K562 (cell line): Measurements from ENCODE around the gene ITGA11. TPM values are rescaled to one million over a fixed set of nuclear protein-coding genes. Genes with fewer than 3 reads are reported as not detected.
A peak's percentile ranks its signal among the peaks of the same experiment; 100 is the strongest.

Experiments
- ARID1B ChIP-seq: fragments of 450-650 bp; IDR thresholded peaks from 2 replicates; pipeline ENCODE4 v1.6.1; 2016; ENCODE audit warnings: antibody characterized with exemption, mild to moderate bottlenecking, inconsistent platforms
- BACH1 ChIP-seq: fragments of 200-800 bp; sonication (Bioruptor generic); IDR thresholded peaks from 2 replicates; pipeline ENCODE4 v1.6.1; 2016; ENCODE audit warnings: missing genetic modification characterization, missing compliant biosample characterization
- BHLHE40 ChIP-seq: IDR thresholded peaks from 2 replicates; pipeline ENCODE4 v1.6.1; 2011; ENCODE audit warnings: low read length, improper control_type of control experiment
- CBFB ChIP-seq: sonication (generic); formaldehyde crosslinking; IDR thresholded peaks from 2 replicates; pipeline ENCODE4 v1.4.0; 2020; ENCODE audit warnings: mild to moderate bottlenecking, missing genetic modification reagents
- FOXM1 ChIP-seq, 2 experiments: fragments of 450-650 bp in 1 of 2; sonication (generic) in 1 of 2; formaldehyde crosslinking in 1 of 2; IDR thresholded peaks; 2 replicates each; pipeline versions ENCODE4 v1.6.1 to v1.9.0; 2017 to 2022; ENCODE audit warnings: low read depth in 2 of 2, mild to moderate bottlenecking in 2 of 2, missing genetic modification reagents in 1 of 2, moderate library complexity in 1 of 2
- MNT ChIP-seq, 2 experiments: fragments of 450-650 bp; conservative IDR thresholded peaks; 2 replicates each; pipeline ENCODE4 v1.6.1; 2017; ENCODE audit warnings: mild to moderate bottlenecking in 2 of 2, moderate library complexity in 2 of 2
- RBM14 ChIP-seq: fragments of 200-400 bp; formaldehyde crosslinking; IDR thresholded peaks from 2 replicates; pipeline ENCODE4 v1.6.1; 2018; ENCODE audit warnings: low read depth, mild to moderate bottlenecking, low read length, moderate library complexity, borderline replicate concordance; ENCODE audit not compliant: insufficient read depth
- SMC3 ChIP-seq: conservative IDR thresholded peaks from 2 replicates; pipeline ENCODE4 v1.6.1; 2011; ENCODE audit warnings: low read depth, low read length, improper control_type of control experiment; ENCODE audit not compliant: insufficient read depth
- TAF9B ChIP-seq: fragments of 450-650 bp; IDR thresholded peaks from 2 replicates; pipeline ENCODE4 v1.6.1; 2018; ENCODE audit warnings: mild to moderate bottlenecking; ENCODE audit not compliant: partially characterized antibody
- TCF7L2 ChIP-seq: fragments of 150-350 bp; IDR thresholded peaks from 2 replicates; pipeline ENCODE4 v1.6.1; 2016; ENCODE audit warnings: low read depth, mild to moderate bottlenecking, low read length, moderate library complexity
- USF2 ChIP-seq: sonication (generic); formaldehyde crosslinking; IDR thresholded peaks from 2 replicates; pipeline ENCODE4 v1.5.0; 2020; ENCODE audit warnings: missing genetic modification reagents
- ZNF212 ChIP-seq: fragments of 450-650 bp; formaldehyde crosslinking; IDR thresholded peaks from 2 replicates; pipeline ENCODE4 v1.4.0; 2020; ENCODE audit warnings: mild to moderate bottlenecking
- ZNF407 ChIP-seq: fragments of 450-650 bp; IDR thresholded peaks from 2 replicates; pipeline ENCODE4 v1.6.1; 2016; ENCODE audit warnings: low read depth
- polyA plus RNA-seq, 8 experiments: library from polyadenylated mRNA; depleted of rRNA in 4 of 8; stranded (reverse) in 5 of 8; unstranded in 3 of 8; fragments of >200 nt; fragmentation: Nextera tagmentation in 2 of 8; fragmentation: Illumina TruSeq in 1 of 8; extraction: Ambion mirVana in 2 of 8; extraction: Trizol in 1 of 8; gene quantifications; 2 replicates each; pipeline versions ENCODE4 v1.2.1 to v1.2.3, GENCODE V29; 2011 to 2014; ENCODE audit warnings: inconsistent platforms in 1 of 8, missing spikeins in 1 of 8
- total RNA-seq, 7 experiments: library from RNA; depleted of rRNA in 6 of 7; stranded (reverse); fragments of >200 nt in 6 of 7; fragmentation: Illumina TruSeq in 2 of 7; extraction: Trizol in 2 of 7; gene quantifications; 2 replicates each; pipeline versions ENCODE4 v1.2.1 to v1.2.3, GENCODE V29; 2011 to 2021; ENCODE audit warnings: low replicate concordance in 1 of 7
- TF ChIP-seq, protein P1 (sequence below): sonication (generic); formaldehyde crosslinking; IDR thresholded peaks from 2 replicates; pipeline ENCODE4 v1.8.0; 2022; ENCODE audit warnings: mild to moderate bottlenecking, missing genetic modification reagents
- TF ChIP-seq, protein P2 (sequence below): IDR thresholded peaks from 2 replicates; pipeline ENCODE4 v1.6.1; 2012; ENCODE audit warnings: low read depth, low read length, improper control_type of control experiment, borderline replicate concordance

Gene ITGA11
- total and polyA plus RNA-seq, 9 of the 15 experiments (the other 6 are each of a cell fraction or from before 2014, with no cell fraction given): 0.01 TPM; not detected in 8

DNA sequence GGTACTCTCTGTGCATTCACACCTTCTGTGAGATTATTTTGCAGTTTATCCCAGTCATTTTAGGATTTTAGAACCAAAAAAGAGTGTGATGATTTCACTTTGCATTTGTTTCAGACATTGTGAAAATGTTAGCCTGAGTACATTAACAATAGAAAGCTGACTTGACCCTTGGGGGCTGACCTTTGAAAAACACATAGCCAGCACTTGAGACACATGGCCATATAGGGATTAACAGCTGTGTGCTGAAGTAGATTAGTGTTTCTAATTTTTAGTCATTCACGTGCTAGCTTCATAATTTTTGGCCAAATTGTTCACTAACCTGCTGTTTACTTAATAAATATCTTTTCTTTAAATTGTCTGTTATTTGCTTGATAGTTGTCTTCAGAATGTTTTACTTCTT is 151.0 kb downstream of the ITGA11 start (continued):
- no peak for TF ChIP-seq TCF7L2
- TF ChIP-seq SMC3: no peak
- no peak for TF ChIP-seq ZNF212 (CRISPR knock-in tag)
- no peak for TF ChIP-seq CBFB (CRISPR knock-in tag)
- TF ChIP-seq USF2: no peak
- TF ChIP-seq TAF9B: peak; percentile 30
- TF ChIP-seq BHLHE40: peak; percentile 62; the same call in 1 of the 2 replicates
- TF ChIP-seq MNT (conservative IDR thresholded peaks at IDR 0.05): peak in 1 of 2 experiments; percentile 39; a peak in 1 of 4 replicates
- TF ChIP-seq ARID1B: 0 out of 2 replicates have a peak, but pooled peaks have one; percentile 7
- no peak for TF ChIP-seq RBM14
- TF ChIP-seq, protein P1, sequence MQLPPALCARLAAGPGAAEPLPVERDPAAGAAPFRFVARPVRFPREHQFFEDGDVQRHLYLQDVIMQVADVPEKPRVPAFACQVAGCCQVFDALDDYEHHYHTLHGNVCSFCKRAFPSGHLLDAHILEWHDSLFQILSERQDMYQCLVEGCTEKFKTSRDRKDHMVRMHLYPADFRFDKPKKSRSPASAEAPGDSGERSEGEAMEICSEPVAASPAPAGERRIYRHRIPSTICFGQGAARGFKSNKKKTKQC (CRISPR knock-in tag): no peak
- no peak for TF ChIP-seq ZNF407
- no peak for TF ChIP-seq BACH1 (tag)
- TF ChIP-seq FOXM1 (IDR thresholded peaks at IDR 0.05; ENCODE audit: low read depth): no peak
- TF ChIP-seq FOXM1 (CRISPR knock-in tag; IDR thresholded peaks at IDR 0.05; ENCODE audit: low read depth): no peak
- TF ChIP-seq, protein P2, sequence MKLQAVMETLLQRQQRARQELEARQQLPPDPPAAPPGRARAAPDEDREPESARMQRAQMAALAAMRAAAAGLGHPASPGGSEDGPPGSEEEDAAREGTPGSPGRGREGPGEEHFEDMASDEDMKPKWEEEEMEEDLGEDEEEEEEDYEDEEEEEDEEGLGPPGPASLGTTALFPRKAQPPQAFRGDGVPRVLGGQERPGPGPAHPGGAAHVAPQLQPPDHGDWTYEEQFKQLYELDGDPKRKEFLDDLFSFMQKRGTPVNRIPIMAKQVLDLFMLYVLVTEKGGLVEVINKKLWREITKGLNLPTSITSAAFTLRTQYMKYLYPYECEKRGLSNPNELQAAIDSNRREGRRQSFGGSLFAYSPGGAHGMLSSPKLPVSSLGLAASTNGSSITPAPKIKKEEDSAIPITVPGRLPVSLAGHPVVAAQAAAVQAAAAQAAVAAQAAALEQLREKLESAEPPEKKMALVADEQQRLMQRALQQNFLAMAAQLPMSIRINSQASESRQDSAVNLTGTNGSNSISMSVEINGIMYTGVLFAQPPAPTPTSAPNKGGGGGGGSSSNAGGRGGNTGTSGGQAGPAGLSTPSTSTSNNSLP: no peak
